CD4-positive, alpha-beta T cell treated with Interleukin-6 at 100 ng/mL for 8 hours (primary cell): ENCODE data around the gene PRDM16.

Experiments
- DNase-seq: peaks from one replicate; pipeline ENCODE4 v3.0.0-alpha.2; 2020; ENCODE audit warnings: mixed read lengths, low spot score

The PRDM16 gene

GRCh38 chr1:3124246-3124645 lies 55.2 kb downstream of the PRDM16 start:
- no peak for DNase-seq

- DNase-seq = no peak
These were observed 56.1 kb downstream of the PRDM16 start for GRCh38 chr1:3125078-3125477.

GRCh38 chr1:3125546-3126368 lies 56.8 kb downstream of the PRDM16 start:
- DNase-seq = no peak

- no peak for DNase-seq
These were observed 58.0 kb downstream of the PRDM16 start for GRCh38 chr1:3126756-3127678.

GRCh38 chr1:3127738-3128137 lies 58.7 kb downstream of the PRDM16 start:
- DNase-seq = no peak

- no peak for DNase-seq
These were observed 59.6 kb downstream of the PRDM16 start for GRCh38 chr1:3128431-3129132.

- no peak for DNase-seq
These were observed 60.1 kb downstream of the PRDM16 start for GRCh38 chr1:3129133-3129490.

- no peak for DNase-seq
These were observed 61.3 kb downstream of the PRDM16 start for GRCh38 chr1:3130268-3130667.

- DNase-seq = no peak
These were observed 63.7 kb downstream of the PRDM16 start for GRCh38 chr1:3132660-3133059.

- DNase-seq = no peak
These were observed 64.7 kb downstream of the PRDM16 start for GRCh38 chr1:3133686-3134085.

GRCh38 chr1:3134381-3135072 lies 65.5 kb downstream of the PRDM16 start:
- DNase-seq = no peak

GRCh38 chr1:3135073-3135702 lies 66.2 kb downstream of the PRDM16 start:
- no peak for DNase-seq

- DNase-seq = no peak
These were observed 66.9 kb downstream of the PRDM16 start for GRCh38 chr1:3135744-3136455.

- DNase-seq = no peak
These were observed 67.5 kb downstream of the PRDM16 start for GRCh38 chr1:3136532-3136931.

- DNase-seq = no peak
These were observed 68.4 kb downstream of the PRDM16 start for GRCh38 chr1:3137111-3138100.

- no peak for DNase-seq
These were observed 69.7 kb downstream of the PRDM16 start for GRCh38 chr1:3138623-3139151.

GRCh38 chr1:3139451-3139852 lies 70.4 kb downstream of the PRDM16 start:
- DNase-seq = no peak

GRCh38 chr1:3139871-3140361 lies 70.9 kb downstream of the PRDM16 start:
- DNase-seq = no peak

- DNase-seq = no peak
These were observed 71.4 kb downstream of the PRDM16 start for GRCh38 chr1:3140437-3140836.
